GM21528 (cell line): ENCODE data around the gene NCBP2.

Experiments
- ATAC-seq: cut with Tn5 transposase; IDR thresholded peaks from one replicate; pipeline ENCODE4 v1.9.1; 2021; ENCODE audit warnings: mild to moderate bottlenecking, moderate library complexity; ENCODE audit not compliant: unreplicated experiment, low FRiP score

NCBP2 gene

DNA sequence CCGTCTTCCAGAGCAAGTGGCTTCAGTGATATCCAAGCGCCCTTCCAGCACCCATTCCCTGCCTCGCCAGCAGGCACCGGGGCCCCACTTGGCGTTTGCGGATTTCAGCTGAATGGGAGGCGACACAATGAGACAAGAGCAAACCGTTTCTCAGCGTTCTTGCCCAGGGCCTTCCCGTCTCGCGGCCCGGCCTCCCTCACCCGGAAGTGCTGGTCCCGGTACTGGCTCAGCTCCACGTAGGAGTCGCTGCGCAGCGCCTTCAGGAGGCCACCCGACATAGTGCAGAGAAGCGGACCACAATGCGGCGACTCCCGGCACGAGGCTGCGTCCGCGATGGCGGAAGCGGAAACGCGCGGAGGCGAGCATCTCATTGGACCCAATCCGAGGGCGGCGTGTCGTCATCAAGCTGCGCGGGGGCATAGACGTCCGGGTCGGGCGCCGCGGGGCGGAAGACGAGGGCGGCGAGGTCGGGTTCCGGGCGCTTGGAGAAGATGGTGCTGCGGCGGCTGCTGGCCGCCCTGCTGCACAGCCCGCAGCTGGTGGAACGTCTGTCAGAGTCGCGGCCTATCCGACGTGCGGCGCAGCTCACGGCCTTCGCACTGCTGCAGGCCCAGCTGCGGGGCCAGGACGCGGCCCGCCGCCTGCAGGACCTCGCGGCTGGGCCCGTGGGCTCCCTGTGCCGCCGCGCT lies at the start of gene NCBP2:
Gene NCBP2 (minus strand): TSS at position 303 of the 689 bp plus-strand sequence. CDS start 25 bp downstream, at position 278.
- ATAC-seq: peak; percentile 86

DNA sequence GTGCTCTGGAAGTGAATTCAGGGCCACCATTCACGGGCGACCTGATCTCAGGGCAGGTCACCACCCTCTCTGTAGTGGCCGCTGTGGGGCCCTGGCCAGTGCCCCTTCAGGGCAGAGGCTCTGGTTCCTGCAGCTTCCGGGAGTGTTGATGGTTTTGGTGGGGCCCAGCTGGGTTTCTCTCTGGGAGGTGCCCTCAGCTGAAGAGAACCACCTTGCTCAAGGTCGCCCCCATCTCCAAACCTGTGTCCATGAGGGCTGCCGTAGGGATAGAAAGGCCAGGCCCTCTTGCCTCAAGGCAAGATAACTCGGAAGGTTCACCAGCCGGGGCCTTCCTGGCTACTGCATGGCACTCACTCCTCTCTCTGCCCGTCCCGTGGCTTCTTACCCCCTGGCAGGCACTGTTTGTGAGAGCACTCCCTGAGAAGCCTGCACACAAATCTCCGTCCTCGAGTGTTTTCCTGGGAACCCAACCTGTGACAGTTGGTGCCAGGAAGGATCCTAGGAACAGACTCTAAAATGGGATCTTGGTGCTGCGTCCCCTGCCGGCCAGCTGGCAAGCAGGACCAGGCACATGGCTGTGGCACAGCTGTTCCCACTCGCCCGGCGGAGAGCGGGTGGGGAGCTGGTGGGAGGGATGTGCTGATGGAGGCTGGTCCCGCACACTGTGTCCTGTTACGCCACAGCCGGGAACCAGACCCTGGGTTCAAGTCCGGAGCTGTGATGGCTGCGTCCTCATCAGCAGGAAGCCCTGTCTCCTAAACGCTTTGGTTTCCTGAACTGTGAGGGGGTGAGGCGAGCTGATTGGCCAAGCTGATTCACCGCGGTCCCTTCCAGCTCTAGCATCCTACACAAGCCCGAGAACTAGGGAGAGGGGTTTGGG lies 49.5 kb upstream of the NCBP2 start:
- no peak for ATAC-seq

GRCh38 chr3:196990601-196991007 lies 48.3 kb upstream of the NCBP2 start:
- no peak for ATAC-seq

- no peak for ATAC-seq
Observed at GRCh38 chr3:196989721-196990262, 47.5 kb upstream of the NCBP2 start.

DNA sequence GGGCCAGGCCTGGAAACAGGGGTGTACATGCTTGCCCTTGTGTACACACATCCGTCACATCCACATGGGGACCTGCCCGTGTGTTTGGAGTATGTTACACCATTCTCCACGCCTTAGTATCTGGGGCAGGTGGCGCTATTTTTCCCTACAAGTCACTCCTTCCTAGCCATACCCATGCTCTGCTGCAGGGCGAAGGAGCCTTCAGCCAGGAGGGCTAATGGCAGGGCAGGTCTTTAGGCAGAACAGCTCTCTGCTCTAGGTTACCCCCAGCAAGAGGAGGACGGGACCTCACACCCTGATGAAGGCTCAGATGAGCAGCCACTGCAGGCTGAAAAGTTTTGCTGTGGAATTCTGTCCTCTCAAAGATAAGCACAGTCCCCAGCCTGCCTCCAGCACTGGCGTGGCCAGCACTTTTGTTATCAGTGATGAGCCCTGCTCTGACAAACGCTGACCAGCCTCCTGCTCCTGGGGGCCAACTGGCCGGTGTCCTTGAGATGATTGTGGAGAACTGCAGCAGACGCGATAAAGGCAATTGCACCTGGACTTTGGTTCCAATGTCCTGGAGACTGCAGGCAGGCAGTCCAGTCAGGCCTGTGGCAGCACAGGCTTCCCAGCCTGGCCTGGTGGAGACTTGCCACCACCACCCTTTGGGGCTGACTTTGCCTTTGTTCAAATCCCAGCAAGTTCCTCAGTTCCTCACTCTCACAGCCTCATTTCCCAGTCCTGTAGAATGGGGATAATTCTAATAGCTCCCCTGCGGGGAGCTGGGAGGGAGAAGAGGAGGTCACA lies 46.1 kb upstream of the NCBP2 start:
- ATAC-seq: no peak

- no peak for ATAC-seq
Observed at GRCh38 chr3:196987022-196987421, 44.7 kb upstream of the NCBP2 start.

- ATAC-seq: no peak
Observed at GRCh38 chr3:196985954-196986885, 43.9 kb upstream of the NCBP2 start.

- no peak for ATAC-seq
Observed at GRCh38 chr3:196985298-196985697, 43.0 kb upstream of the NCBP2 start.

GRCh38 chr3:196983186-196983585 lies 40.9 kb upstream of the NCBP2 start:
- ATAC-seq: no peak

GRCh38 chr3:196981657-196982056 lies 39.3 kb upstream of the NCBP2 start:
- ATAC-seq: no peak

- no peak for ATAC-seq
Observed at GRCh38 chr3:196979545-196979944, 37.2 kb upstream of the NCBP2 start.

GRCh38 chr3:196976941-196977340 lies 34.6 kb upstream of the NCBP2 start:
- no peak for ATAC-seq

GRCh38 chr3:196975349-196975748 lies 33.0 kb upstream of the NCBP2 start:
- ATAC-seq: no peak

DNA sequence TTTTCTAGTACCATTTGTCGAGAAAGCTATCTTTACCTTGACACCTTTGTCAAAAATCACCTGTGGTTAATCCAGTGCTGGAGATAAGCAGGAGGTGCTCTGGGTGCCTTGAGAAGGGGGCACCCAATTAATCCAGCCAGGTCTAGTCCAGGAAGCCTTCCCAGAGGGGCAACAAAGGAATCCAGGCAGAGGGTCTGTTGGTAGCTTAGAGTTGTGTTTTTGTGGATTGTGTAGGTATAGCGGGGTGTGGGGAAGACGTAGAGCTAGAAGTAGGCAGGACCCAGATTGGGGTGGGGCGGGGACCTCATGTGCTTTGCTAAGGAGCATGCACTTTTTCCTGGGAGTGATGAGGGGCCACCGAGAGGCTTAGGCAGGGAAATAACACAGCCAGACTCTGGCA lies 32.3 kb upstream of the NCBP2 start:
- ATAC-seq: no peak

GRCh38 chr3:196971094-196971698 lies 28.9 kb upstream of the NCBP2 start:
- ATAC-seq: no peak

DNA sequence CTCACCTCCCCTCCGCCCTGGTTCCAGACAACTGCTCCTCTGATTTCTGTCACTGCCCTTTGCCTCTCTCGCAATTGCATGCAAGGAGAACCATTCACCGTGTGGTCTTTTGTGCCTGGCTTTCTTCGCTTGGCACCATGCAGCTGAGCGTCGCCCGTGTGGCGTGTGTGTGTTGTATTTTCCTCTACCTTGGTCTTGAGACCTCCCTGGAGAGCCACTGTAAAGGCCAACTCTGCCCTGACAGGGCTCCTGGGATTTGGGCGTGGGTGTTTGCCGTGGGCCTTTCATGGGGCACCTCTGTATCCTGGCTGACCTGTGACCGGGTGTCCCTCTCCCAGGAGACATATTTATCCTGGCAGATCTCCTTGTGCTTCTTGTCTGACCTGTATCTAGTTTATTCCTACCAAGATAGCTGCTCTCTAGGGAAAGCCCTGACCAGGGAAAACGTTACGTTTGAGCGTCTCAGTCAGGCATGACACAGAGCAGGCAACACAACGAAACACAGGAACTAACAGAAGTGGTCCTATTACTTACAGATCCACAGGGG lies 28.3 kb upstream of the NCBP2 start:
- ATAC-seq: no peak

DNA sequence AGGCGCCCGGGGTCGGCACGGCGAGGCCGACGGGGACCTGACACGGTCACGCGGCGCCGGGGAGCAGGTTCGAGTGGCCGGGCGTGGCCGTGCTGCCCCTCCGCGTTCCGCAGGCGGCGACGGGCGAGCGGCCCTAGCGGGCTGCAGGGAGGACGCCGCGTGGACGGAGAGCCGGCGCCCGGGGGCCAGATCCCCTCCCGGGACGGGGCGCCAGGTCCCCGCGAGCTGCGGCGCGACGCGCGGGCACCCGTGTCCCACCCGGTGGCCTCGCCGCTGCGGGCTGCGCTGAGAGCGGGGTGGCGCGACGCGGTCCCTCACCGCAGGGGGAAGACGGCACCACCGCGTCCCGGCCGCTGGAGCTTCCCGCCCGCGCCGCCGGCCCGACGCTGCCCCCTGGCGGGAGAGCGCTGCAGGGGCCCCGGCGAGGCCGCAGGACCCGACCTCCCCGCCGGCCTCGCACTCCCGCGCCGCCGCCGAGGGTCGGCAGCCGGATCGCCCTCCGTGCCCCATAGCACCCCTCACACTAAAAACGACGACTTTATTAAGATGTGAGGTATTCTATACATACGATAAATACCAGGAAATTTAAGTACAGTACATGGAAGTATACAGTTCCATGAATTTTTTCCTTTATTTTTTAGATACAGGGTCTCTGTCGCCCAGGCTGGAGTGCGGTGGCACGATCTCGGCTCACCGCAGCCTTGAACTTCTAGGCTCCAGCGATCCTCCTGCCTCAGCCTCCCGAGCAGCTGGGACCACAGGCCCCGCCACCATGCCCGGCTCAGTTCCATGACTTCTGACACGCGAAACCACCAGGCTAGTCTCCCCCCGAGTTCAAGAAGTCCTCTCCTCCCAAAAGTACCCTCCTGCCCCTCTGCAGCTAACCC lies 27.6 kb upstream of the NCBP2 start:
- peak; percentile 61 for ATAC-seq

GRCh38 chr3:196969134-196969659 lies 26.9 kb upstream of the NCBP2 start:
- ATAC-seq: peak; percentile 58
